Activated T-helper 2 cell treated with anti-CD3 and anti-CD28 coated beads, Interferon-gamma antibody, Interleukin-2, Interleukin-4, amounts not matched to agents 10 μg/mL and 5 μg/mL and 100 μg/mL, durations not matched to agents 14 hours and 24 hours and 36 hours (primary cell): Measurements from ENCODE around the gene ULBP1. TPM values are rescaled to one million over a fixed set of nuclear protein-coding genes. Genes with fewer than 3 reads are reported as not detected.
"Not testable (repeated sequence)": the region's sequence is repeated elsewhere in the genome, so short reads cannot be mapped to it uniquely, and the experiment has no call there.

Source experiments
- DNase-seq: peaks from one replicate; pipeline ENCODE4 v3.0.0; 2021; ENCODE audit warnings: low spot score
- H3K27ac Mint-ChIP-seq: one replicate; pipeline ENCODE4 v1.8.0; 2021; ENCODE audit warnings: mixed read lengths
- H3K27me3 Mint-ChIP-seq: one replicate; pipeline ENCODE4 v1.8.0; 2021; ENCODE audit warnings: low read depth, mixed read lengths
- H3K36me3 Mint-ChIP-seq: one replicate; pipeline ENCODE4 v1.8.0; 2021; ENCODE audit warnings: low read depth, mixed read lengths
- H3K4me1 Mint-ChIP-seq: one replicate; pipeline ENCODE4 v1.8.0; 2021; ENCODE audit warnings: low read depth, mixed read lengths
- H3K4me3 Mint-ChIP-seq: one replicate; pipeline ENCODE4 v1.8.0; 2021; ENCODE audit warnings: low read depth, mild to moderate bottlenecking, moderate library complexity, mixed read lengths
- H3K9me3 Mint-ChIP-seq: one replicate; pipeline ENCODE4 v1.8.0; 2021; ENCODE audit warnings: mixed read lengths
- intact Hi-C: fragments of 100-400 bp; cut with micrococcal nuclease; formaldehyde crosslinking; loops from one replicate; pipeline ENCODE4 v1.15.1; 2023
- total RNA-seq: library from RNA; stranded (reverse); gene quantifications from 2 replicates; pipeline ENCODE4 v1.2.3, GENCODE V29; 2022

ULBP1 gene
- total RNA-seq, 1 donor from 2014 or later = 0.41 TPM

GRCh38 chr6:150021870-150022269, 58.1 kb downstream of the ULBP1 start:
- peaks cover 67% of the 10 kb centered on the region for H3K27me3 Mint-ChIP-seq
- DNase-seq, intact Hi-C loops, H3K27ac Mint-ChIP-seq, H3K36me3 Mint-ChIP-seq, H3K4me3 Mint-ChIP-seq, H3K9me3 Mint-ChIP-seq, H3K4me1 Mint-ChIP-seq: not testable (repeated sequence)

Other genes with a start within 250 kb of the ULBP1 start
- 27.8 and 28.4 TPM in 2 replicates for gene LATS1, start 245.8 kb upstream of the ULBP1 start, total RNA-seq
- 70.8 and 80.6 TPM in 2 replicates for gene NUP43, start 217.4 kb upstream of the ULBP1 start, total RNA-seq
- gene PCMT1, start 214.2 kb upstream of the ULBP1 start, total RNA-seq = 112 TPM in 2 replicates
- 3.6 and 4.3 TPM in 2 replicates for gene LRP11, start 99.6 kb upstream of the ULBP1 start, total RNA-seq
- not detected in 2 replicates for gene RAET1E, start 65.8 kb upstream of the ULBP1 start, total RNA-seq
- not detected in 2 replicates for gene RAET1G, start 40.8 kb upstream of the ULBP1 start, total RNA-seq
- 0.14 and 0.18 TPM in 2 replicates for gene ULBP2, start 21.9 kb upstream of the ULBP1 start, total RNA-seq
- not detected in 2 replicates for gene RAET1L, start 61.6 kb downstream of the ULBP1 start, total RNA-seq
- gene ULBP3, start 105.2 kb downstream of the ULBP1 start, total RNA-seq = 0.52 and 0.53 TPM in 2 replicates
- 0.11 and 0.23 TPM in 2 replicates for gene PPP1R14C, start 179.1 kb downstream of the ULBP1 start, total RNA-seq